CD4-positive, alpha-beta T cell (primary cell): ENCODE data around the gene RYR3. TPM values are rescaled to one million over a fixed set of nuclear protein-coding genes. Genes with fewer than 3 reads are reported as not detected.

Experiments used
- ATAC-seq: fragments of 200-7000 bp; cut with Tn5 transposase; one replicate; pipeline ENCODE4 v1.10.0; 2022; ENCODE audit warnings: mild to moderate bottlenecking; ENCODE audit not compliant: poor library complexity
- CTCF ChIA-PET: fragments of 350-600 bp; sonication (Branson Sonifier 250); formaldehyde crosslinking; loops from one replicate; lab custom pipeline; 2021; ENCODE audit warnings: antibody characterized with exemption, inconsistent platforms; lab: Charles Lee
- POLR2A ChIA-PET: fragments of 350-600 bp; sonication (Branson Sonifier 250); formaldehyde crosslinking; loops from one replicate; lab custom pipeline; 2021; ENCODE audit warnings: antibody characterized with exemption, inconsistent platforms; lab: Charles Lee
- DNase-seq, 14 experiments: peaks; one replicate each; pipeline ENCODE4 v3.0.0-alpha.2; 2013 to 2020; ENCODE audit warnings: mixed read lengths in 2 of 14
- H3K27ac ChIP-seq, 2 donors: one replicate each; pipeline versions ENCODE4 v1.5.1 to v1.7.0; 2013; ENCODE audit warnings: low read length in 2 of 2, low read depth in 1 of 2, mild to moderate bottlenecking in 1 of 2
- H3K27me3 ChIP-seq, 2 experiments: 1 replicate in 1 of 2; 2 replicates in 1 of 2; pipeline versions ENCODE4 v1.6.1 to v1.7.0; 2013; ENCODE audit warnings: low read length in 2 of 2, control low read depth in 1 of 2, mild to moderate bottlenecking in 1 of 2, moderate library complexity in 1 of 2; ENCODE audit not compliant: insufficient read depth in 2 of 2, control insufficient read depth in 1 of 2
- H3K36me3 ChIP-seq: one replicate; pipeline ENCODE4 v1.6.1; 2013; ENCODE audit warnings: low read length, control low read depth; ENCODE audit not compliant: insufficient read depth
- H3K4me1 ChIP-seq: one replicate; pipeline ENCODE4 v1.6.1; 2013; ENCODE audit warnings: low read length, control low read depth; ENCODE audit not compliant: insufficient read depth
- H3K4me3 ChIP-seq: one replicate; pipeline ENCODE4 v1.5.1; 2013; ENCODE audit warnings: mild to moderate bottlenecking, low read length, moderate library complexity
- H3K9me3 ChIP-seq, 2 experiments: 1 replicate in 1 of 2; 2 replicates in 1 of 2; pipeline versions ENCODE4 v1.6.1 to v1.7.0; 2013; ENCODE audit warnings: low read length in 2 of 2, mild to moderate bottlenecking in 2 of 2, control low read depth in 1 of 2, moderate library complexity in 1 of 2; ENCODE audit not compliant: control insufficient read depth in 1 of 2, insufficient read depth in 1 of 2
- H3K27ac Mint-ChIP-seq: one replicate; pipeline ENCODE4 v1.8.0; 2020; ENCODE audit warnings: mixed read lengths
- H3K27me3 Mint-ChIP-seq: one replicate; pipeline ENCODE4 v1.8.0; 2021; ENCODE audit warnings: mixed read lengths
- H3K36me3 Mint-ChIP-seq: one replicate; pipeline ENCODE4 v1.8.0; 2021; ENCODE audit warnings: low read depth, mixed read lengths
- H3K4me1 Mint-ChIP-seq: one replicate; pipeline ENCODE4 v1.8.0; 2021; ENCODE audit warnings: low read depth, mixed read lengths
- H3K4me3 Mint-ChIP-seq: one replicate; pipeline ENCODE4 v1.8.0; 2020; ENCODE audit warnings: mild to moderate bottlenecking, mixed read lengths
- H3K9me3 Mint-ChIP-seq: one replicate; pipeline ENCODE4 v1.8.0; 2020; ENCODE audit warnings: mixed read lengths
- CTCF ChIP-seq: fragments of 200-600 bp; IDR thresholded peaks from one replicate; pipeline ENCODE4 v1.8.0; 2022; ENCODE audit warnings: antibody characterized with exemption, mild to moderate bottlenecking
- intact Hi-C, 2 experiments: fragments of 100-400 bp; cut with DNase I in 1 of 2; cut with micrococcal nuclease in 1 of 2; formaldehyde crosslinking; loops; one replicate each; pipeline versions ENCODE4 v1.15.1 to v1.9.0; 2023 to 2025; cut with DNase I, micrococcal nuclease
- total RNA-seq, 174 experiments: library from RNA in 2 of 174; stranded (reverse) in 2 of 174; gene quantifications; one replicate each; pipeline ENCODE4 v1.2.3 and lab custom pipeline; 2021 to 2026

The RYR3 gene
- total RNA-seq, 2 experiments from 2014 or later: not detected

DNA sequence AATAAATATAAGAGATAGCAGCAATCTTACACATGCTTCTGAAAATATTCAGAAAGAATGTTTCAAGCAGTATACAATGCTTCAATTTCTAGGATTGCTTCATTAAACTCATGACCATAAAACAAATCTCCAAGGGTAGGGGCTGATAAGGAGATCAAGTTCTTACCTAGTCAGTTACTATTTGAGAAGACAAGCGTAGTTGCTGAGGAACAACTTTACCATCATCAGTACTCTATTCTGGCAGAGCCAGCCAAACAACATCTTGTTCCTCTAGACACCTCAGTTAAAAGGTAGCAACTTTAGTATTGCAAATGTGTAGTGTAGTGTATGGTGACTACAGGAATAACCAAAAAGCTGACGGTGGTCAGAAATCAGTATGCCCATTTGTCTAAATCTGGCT lies 572.2 kb downstream of the RYR3 start:
- intact Hi-C loops: no loop called here
- no peak for TF ChIP-seq CTCF
- H3K4me1 Mint-ChIP-seq: no peaks in the 10 kb centered on the region
- ChIA-PET CTCF (no interaction called here), POLR2A (no interaction called here)
- no peak for DNase-seq
- Histone ChIP-seq H3K36me3 (no peaks in the 10 kb centered on the region), H3K27me3 (no peaks in the 10 kb centered on the region), H3K9me3 (peaks cover 0 to 3% of the 10 kb centered on the region in 2 experiments), H3K27ac (no peak overlapping the region), H3K4me1 (no peaks in the 10 kb centered on the region), H3K4me3 (no peak overlapping the region)
- peaks cover 6% of the 10 kb centered on the region for H3K9me3 Mint-ChIP-seq
- H3K27me3 Mint-ChIP-seq: no peaks in the 10 kb centered on the region
- no peak for ATAC-seq
- H3K36me3 Mint-ChIP-seq: no peaks in the 10 kb centered on the region
- no peak overlapping the region for H3K27ac Mint-ChIP-seq
- H3K4me3 Mint-ChIP-seq: no peak overlapping the region

- H3K4me1 Mint-ChIP-seq: no peaks in the 10 kb centered on the region
These were observed 577.4 kb downstream of the RYR3 start for GRCh38 chr15:33888176-33888575.

DNA sequence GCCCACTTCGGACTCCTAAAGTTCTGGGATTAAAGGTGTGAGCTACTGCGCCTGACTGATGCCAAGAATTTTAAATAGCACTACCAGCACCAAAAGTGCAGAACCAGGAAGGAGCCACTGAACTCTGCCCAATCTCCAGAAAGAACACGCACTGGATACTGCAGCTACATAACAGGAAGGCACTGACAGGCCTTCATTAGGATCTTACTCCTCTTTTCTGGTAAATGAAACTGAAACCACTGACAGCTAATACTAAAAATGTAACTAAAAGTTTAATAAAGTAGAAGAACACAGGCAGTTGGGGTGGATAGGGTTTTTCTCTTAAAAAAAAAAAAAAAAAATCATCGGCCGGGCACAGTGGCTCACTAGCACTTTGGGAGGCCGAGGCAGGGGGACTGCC lies 583.4 kb downstream of the RYR3 start:
- Mint-ChIP-seq H3K27ac (no peak overlapping the region), H3K4me3 (no peak overlapping the region), H3K4me1 (no peaks in the 10 kb centered on the region), H3K27me3 (no peaks in the 10 kb centered on the region), H3K9me3 (no peaks in the 10 kb centered on the region), H3K36me3 (no peaks in the 10 kb centered on the region)
- Histone ChIP-seq H3K4me3 (no peak overlapping the region), H3K36me3 (no peaks in the 10 kb centered on the region), H3K27me3 (no peaks in the 10 kb centered on the region), H3K27ac (no peak overlapping the region), H3K4me1 (no peaks in the 10 kb centered on the region), H3K9me3 (no peaks in the 10 kb centered on the region)
- intact Hi-C loops: no loop called here
- ATAC-seq: no peak
- DNase-seq: no peak
- POLR2A ChIA-PET: no interaction called here
- CTCF ChIA-PET: no interaction called here
- TF ChIP-seq CTCF: no peak

More at GRCh38 chr15:33888176-33888575, 577.4 kb downstream of the RYR3 start:
- Histone ChIP-seq H3K36me3 (no peaks in the 10 kb centered on the region), H3K4me1 (no peaks in the 10 kb centered on the region), H3K27ac (no peak overlapping the region), H3K9me3 (peaks cover 0 to 3% of the 10 kb centered on the region in 2 experiments), H3K27me3 (no peaks in the 10 kb centered on the region), H3K4me3 (no peak overlapping the region)
- no peak overlapping the region for H3K4me3 Mint-ChIP-seq
- TF ChIP-seq CTCF: no peak
- H3K27me3 Mint-ChIP-seq: no peaks in the 10 kb centered on the region
- H3K27ac Mint-ChIP-seq: no peak overlapping the region
- ATAC-seq (no peak), DNase-seq (no peak)
- POLR2A ChIA-PET: no interaction called here
- no peaks in the 10 kb centered on the region for H3K36me3 Mint-ChIP-seq
- intact Hi-C loops: no loop called here
- H3K9me3 Mint-ChIP-seq: peaks cover 6% of the 10 kb centered on the region
- CTCF ChIA-PET: no interaction called here
